GM15510 (cell line): ENCODE results near the gene SAMD3.

Source experiments
- POLR2A ChIP-seq: IDR thresholded peaks from 3 replicates; pipeline ENCODE4 v1.6.1; 2011; ENCODE audit warnings: borderline replicate concordance; ENCODE audit not compliant: insufficient read length; ENCODE audit errors: extremely low read depth

Gene SAMD3

GRCh38 chr6:130211691-130212090, 11.1 kb downstream of the SAMD3 start:
- no peak for TF ChIP-seq POLR2A

GRCh38 chr6:130207979-130208649, 14.6 kb downstream of the SAMD3 start:
- no peak for TF ChIP-seq POLR2A

GRCh38 chr6:130206479-130206878, 16.3 kb downstream of the SAMD3 start:
- TF ChIP-seq POLR2A, result no peak

- no peak for TF ChIP-seq POLR2A
Measured at GRCh38 chr6:130204322-130204721, 18.4 kb downstream of the SAMD3 start.

GRCh38 chr6:130203370-130203769, 19.4 kb downstream of the SAMD3 start:
- no peak for TF ChIP-seq POLR2A

GRCh38 chr6:130202782-130203181, 20.0 kb downstream of the SAMD3 start:
- TF ChIP-seq POLR2A, result no peak

GRCh38 chr6:130200020-130200419, 22.7 kb downstream of the SAMD3 start:
- no peak for TF ChIP-seq POLR2A

- no peak for TF ChIP-seq POLR2A
Measured at GRCh38 chr6:130198483-130199035, 24.2 kb downstream of the SAMD3 start.

GRCh38 chr6:130190701-130191690, 31.8 kb downstream of the SAMD3 start:
- no peak for TF ChIP-seq POLR2A

- no peak for TF ChIP-seq POLR2A
Measured at GRCh38 chr6:130189531-130190397, 33.0 kb downstream of the SAMD3 start.

- TF ChIP-seq POLR2A, result no peak
Measured at GRCh38 chr6:130188207-130188899, 34.4 kb downstream of the SAMD3 start.

GRCh38 chr6:130187335-130188206, 35.2 kb downstream of the SAMD3 start:
- TF ChIP-seq POLR2A, result no peak

GRCh38 chr6:130185658-130186057, 37.1 kb downstream of the SAMD3 start:
- no peak for TF ChIP-seq POLR2A

- TF ChIP-seq POLR2A, result no peak
Measured at GRCh38 chr6:130183271-130184222, 39.2 kb downstream of the SAMD3 start.
